Vagina (tissue), 2 donors: ENCODE results near the gene GPATCH3. TPM values are rescaled to one million over a fixed set of nuclear protein-coding genes. Genes with fewer than 3 reads are reported as not detected.

Source experiments
- DNase-seq, 2 donors: peaks; one replicate each; pipeline ENCODE4 v3.0.0-alpha.2; 2017; ENCODE audit errors: extremely low spot score in 2 of 2
- H3K27ac ChIP-seq: fragments of 200-600 bp; sonication (generic); one replicate; pipeline ENCODE4 v1.5.1; 2019
- H3K27me3 ChIP-seq: fragments of 200-600 bp; sonication (generic); one replicate; pipeline ENCODE4 v1.5.1; 2019
- H3K36me3 ChIP-seq, 2 donors: fragments of 200-600 bp; sonication (generic); one replicate each; pipeline ENCODE4 v1.5.1; 2017 to 2019
- H3K4me1 ChIP-seq: fragments of 200-600 bp; sonication (generic); one replicate; pipeline ENCODE4 v1.5.1; 2019
- H3K4me3 ChIP-seq, 2 donors: fragments of 200-600 bp; sonication (generic); 1 replicate in 1 of 2; 2 replicates in 1 of 2; pipeline ENCODE4 v1.5.1; 2016 to 2019
- H3K9me3 ChIP-seq: fragments of 200-600 bp; sonication (generic); one replicate; pipeline ENCODE4 v1.5.1; 2019
- CTCF ChIP-seq, 3 experiments: fragments of 450-650 bp in 2 of 3; fragments of 200-600 bp in 1 of 3; sonication (generic) in 1 of 3; IDR thresholded peaks; one replicate each; pipeline ENCODE4 v1.5.1; 2017 to 2019; ENCODE audit warnings: antibody characterized with exemption in 3 of 3, mild to moderate bottlenecking in 2 of 3, moderate library complexity in 2 of 3
- POLR2A ChIP-seq, 2 donors: fragments of 450-650 bp; IDR thresholded peaks; one replicate each; pipeline ENCODE4 v1.6.1; 2017; ENCODE audit warnings: antibody characterized with exemption in 2 of 2, mild to moderate bottlenecking in 2 of 2, moderate library complexity in 2 of 2
- POLR2AphosphoS5 ChIP-seq, 2 donors: sonication (generic); formaldehyde crosslinking; IDR thresholded peaks; one replicate each; pipeline ENCODE4 v1.9.0; 2017; ENCODE audit warnings: antibody characterized with exemption in 2 of 2, mild to moderate bottlenecking in 2 of 2, low read depth in 1 of 2; ENCODE audit not compliant: insufficient read depth in 1 of 2
- intact Hi-C: fragments of 100-400 bp; cut with DNase I; formaldehyde crosslinking; loops from one replicate; pipeline ENCODE4 v1.15.1; 2023
- total RNA-seq: library from RNA; depleted of rRNA; stranded (reverse); fragments of >200 nt; gene quantifications from one replicate; pipeline ENCODE4 v1.2.3, GENCODE V29; 2016

Gene GPATCH3
- total RNA-seq, 1 donor from 2014 or later: 5.2 TPM

DNA sequence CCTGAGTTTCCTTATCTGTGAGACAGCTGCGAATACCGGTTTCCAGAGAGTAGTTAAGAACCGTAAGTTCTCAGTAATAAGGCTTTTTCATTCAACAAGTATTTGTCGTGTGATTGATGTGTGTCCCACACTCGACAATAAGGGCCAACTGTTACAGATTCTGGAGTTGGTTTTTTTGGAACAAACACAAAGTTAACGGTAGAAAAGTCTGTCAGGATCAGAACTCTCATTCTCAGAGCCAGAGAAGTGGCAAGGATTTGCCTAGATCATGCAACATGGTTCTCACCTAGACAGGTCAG lies 22.1 kb upstream of the GPATCH3 start:
- no peaks in the 10 kb centered on the region for H3K27me3 ChIP-seq
- peaks cover 0 to 24% of the 10 kb centered on the region in 2 donors for H3K36me3 ChIP-seq
- no peak for DNase-seq
- no peaks in the 10 kb centered on the region for H3K9me3 ChIP-seq
- peak overlapping the region; percentile 99 for H3K27ac ChIP-seq
- no peak for TF ChIP-seq CTCF (IDR thresholded peaks at IDR 0.05)
- TF ChIP-seq POLR2AphosphoS5 (IDR thresholded peaks at IDR 0.05; ENCODE audit: insufficient read depth in 1 of 2, low read depth in 1 of 2): no peak
- no peak for TF ChIP-seq POLR2A (IDR thresholded peaks at IDR 0.05)
- intact Hi-C loops: no loop called here
- peak overlapping the region; percentile 96 for H3K4me3 ChIP-seq
- peaks cover 26% of the 10 kb centered on the region for H3K4me1 ChIP-seq

GRCh38 chr1:26921540-26922430 lies 21.5 kb upstream of the GPATCH3 start, which contains the start of gene NUDC:
Gene NUDC, plus strand, starts transcription at chr1:26921743. Its CDS starts 106 bp downstream, at chr1:26921849.
- peak; percentile 97 to 98 for DNase-seq
- no peaks in the 10 kb centered on the region for H3K27me3 ChIP-seq
- H3K27ac ChIP-seq: peak within 1 kb of the TSS; percentile 99
- peaks cover 0 to 23% of the 10 kb centered on the region in 2 donors for H3K36me3 ChIP-seq
- H3K4me3 ChIP-seq: peak within 1 kb of the TSS; percentile 96
- no peak for TF ChIP-seq CTCF (IDR thresholded peaks at IDR 0.05)
- peak in 1 of 2 donors; percentile 72 for TF ChIP-seq POLR2A (IDR thresholded peaks at IDR 0.05)
- peak; percentile 97 to 99 for TF ChIP-seq POLR2AphosphoS5 (IDR thresholded peaks at IDR 0.05; ENCODE audit: insufficient read depth in 1 of 2, low read depth in 1 of 2)
- no peaks in the 10 kb centered on the region for H3K9me3 ChIP-seq
- intact Hi-C loops: no loop called here
- peaks cover 26% of the 10 kb centered on the region for H3K4me1 ChIP-seq

DNA sequence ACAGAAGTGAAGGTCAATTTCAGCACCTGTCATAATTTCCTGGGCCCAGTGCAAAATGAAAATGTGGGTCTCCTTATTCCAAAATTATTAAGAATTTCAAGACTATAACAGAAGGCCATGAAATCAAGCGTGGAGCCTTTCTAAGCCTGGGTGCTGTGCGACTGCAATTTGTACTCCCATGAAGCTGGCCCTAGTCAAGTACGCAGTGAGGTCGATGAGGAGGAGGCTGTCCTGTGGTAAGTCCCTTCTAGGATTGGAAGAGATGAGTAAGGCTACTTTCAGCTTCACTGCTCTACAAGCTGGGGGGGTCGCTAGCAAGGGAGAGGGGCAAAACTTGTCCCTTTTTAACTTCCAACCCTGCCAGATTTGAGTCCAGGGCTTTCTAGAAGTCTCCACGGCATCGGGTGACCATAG lies 20.9 kb upstream of the GPATCH3 start:
- Histone ChIP-seq H3K4me3 (peak overlapping the region; percentile 96), H3K4me1 (peaks cover 26% of the 10 kb centered on the region), H3K27me3 (no peaks in the 10 kb centered on the region), H3K27ac (peak overlapping the region; percentile 99), H3K9me3 (no peaks in the 10 kb centered on the region), H3K36me3 (peaks cover 0 to 16% of the 10 kb centered on the region in 2 donors)
- intact Hi-C loops: no loop called here
- DNase-seq: peak in 1 of 2 donors; percentile 89
- no peak for TF ChIP-seq POLR2AphosphoS5 (IDR thresholded peaks at IDR 0.05; ENCODE audit: insufficient read depth in 1 of 2, low read depth in 1 of 2)
- TF ChIP-seq CTCF (IDR thresholded peaks at IDR 0.05): no peak
- no peak for TF ChIP-seq POLR2A (IDR thresholded peaks at IDR 0.05)

DNA sequence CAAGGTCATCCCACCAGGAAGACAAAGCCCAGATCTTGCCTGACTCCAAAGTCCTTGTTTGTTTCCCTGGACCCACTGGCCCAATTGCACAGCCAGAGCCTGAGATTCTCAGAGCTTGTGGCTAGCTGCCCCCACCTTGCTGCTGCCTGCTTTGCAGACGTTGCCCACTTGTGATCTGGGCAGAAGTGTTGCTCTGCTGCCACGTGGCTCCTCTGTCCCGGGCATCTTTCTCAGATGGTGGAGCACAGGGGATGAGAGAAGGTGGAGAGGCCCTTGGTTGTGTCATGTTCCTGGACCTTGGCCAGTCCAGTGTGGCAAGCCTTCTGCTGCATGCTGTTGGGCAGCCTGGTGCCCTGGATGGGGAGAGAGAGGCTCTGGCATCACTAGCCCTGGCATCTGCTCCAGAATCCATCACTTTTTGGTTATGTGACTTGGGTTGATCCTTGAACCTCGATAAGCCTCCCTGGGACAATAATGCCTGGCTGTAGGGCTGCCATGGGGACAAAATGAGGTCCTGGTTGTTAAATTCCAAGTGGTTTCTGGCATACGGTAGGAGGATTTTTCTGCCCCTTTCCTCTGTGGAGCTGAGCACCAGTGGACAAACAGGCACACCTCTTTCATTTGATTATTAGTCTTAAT lies 15.1 kb upstream of the GPATCH3 start:
- H3K36me3 ChIP-seq: no peaks in the 10 kb centered on the region
- DNase-seq: no peak
- no peak overlapping the region for H3K4me3 ChIP-seq
- intact Hi-C loops: no loop called here
- no peak overlapping the region for H3K27ac ChIP-seq
- H3K4me1 ChIP-seq: no peaks in the 10 kb centered on the region
- TF ChIP-seq POLR2AphosphoS5 (IDR thresholded peaks at IDR 0.05; ENCODE audit: insufficient read depth in 1 of 2, low read depth in 1 of 2) (no peak), CTCF (IDR thresholded peaks at IDR 0.05) (no peak), POLR2A (IDR thresholded peaks at IDR 0.05) (no peak)
- H3K9me3 ChIP-seq: no peaks in the 10 kb centered on the region
- no peaks in the 10 kb centered on the region for H3K27me3 ChIP-seq
